Fibroblast of skin of left quadriceps (primary cell): Measurements from ENCODE around the gene HAUS2.
A peak's percentile ranks its signal among the peaks of the same experiment; 100 is the strongest.
"Not testable (repeated sequence)": the region's sequence is repeated elsewhere in the genome, so short reads cannot be mapped to it uniquely, and the experiment has no call there.

Experiments
- DNase-seq, 2 experiments: peaks; one replicate each; pipeline ENCODE4 v3.0.0-alpha.2; 2013; ENCODE audit warnings: low read depth in 2 of 2

The HAUS2 gene

GRCh38 chr15:42576040-42576594 lies 27.5 kb downstream of the HAUS2 start:
- DNase-seq = no peak

GRCh38 chr15:42576776-42577175 lies 28.1 kb downstream of the HAUS2 start:
- DNase-seq = no peak

GRCh38 chr15:42577514-42578031 lies 28.9 kb downstream of the HAUS2 start:
- DNase-seq = peak; percentile 29

GRCh38 chr15:42578984-42579537 lies 30.4 kb downstream of the HAUS2 start:
- DNase-seq = no peak

- peak; percentile 36 to 41 for DNase-seq
These were observed 32.7 kb downstream of the HAUS2 start for GRCh38 chr15:42581272-42581730.

GRCh38 chr15:42582569-42583375 lies 34.1 kb downstream of the HAUS2 start:
- DNase-seq = no peak

GRCh38 chr15:42584031-42584765 lies 35.6 kb downstream of the HAUS2 start:
- DNase-seq = no peak

GRCh38 chr15:42590619-42591237 lies 42.1 kb downstream of the HAUS2 start:
- DNase-seq = no peak

- DNase-seq = peak; percentile 30 to 36
These were observed 42.7 kb downstream of the HAUS2 start for GRCh38 chr15:42591238-42591934.

- DNase-seq = no peak
These were observed 44.1 kb downstream of the HAUS2 start for GRCh38 chr15:42592716-42593115.

GRCh38 chr15:42593143-42593542 lies 44.5 kb downstream of the HAUS2 start:
- no peak for DNase-seq

- no peak for DNase-seq
These were observed 45.5 kb downstream of the HAUS2 start for GRCh38 chr15:42594095-42594494.

- no peak for DNase-seq
These were observed 47.1 kb downstream of the HAUS2 start for GRCh38 chr15:42595626-42596240.

GRCh38 chr15:42601316-42601715 lies 52.7 kb downstream of the HAUS2 start:
- DNase-seq = not testable (repeated sequence)

GRCh38 chr15:42602501-42602900 lies 53.9 kb downstream of the HAUS2 start:
- no peak for DNase-seq

- DNase-seq = no peak
These were observed 55.3 kb downstream of the HAUS2 start for GRCh38 chr15:42603978-42604377.

GRCh38 chr15:42604894-42605744 lies 56.5 kb downstream of the HAUS2 start:
- peak; percentile 33 to 40 for DNase-seq

GRCh38 chr15:42605796-42606195 lies 57.2 kb downstream of the HAUS2 start:
- no peak for DNase-seq

GRCh38 chr15:42608110-42608531 lies 59.5 kb downstream of the HAUS2 start:
- no peak for DNase-seq
